Panc1 (cell line): Measurements from ENCODE around the gene NUDT3.

Experiments
- CTCF ChIP-seq: fragments of 450-650 bp; IDR thresholded peaks from 2 replicates; pipeline ENCODE4 v1.5.1; 2017; ENCODE audit warnings: mild to moderate bottlenecking
- SIN3A ChIP-seq: IDR thresholded peaks from 2 replicates; pipeline ENCODE4 v1.6.1; 2012; ENCODE audit warnings: low read depth, mild to moderate bottlenecking, low read length, moderate library complexity, borderline replicate concordance; ENCODE audit not compliant: insufficient read depth
- TCF7L2 ChIP-seq: IDR thresholded peaks from 2 replicates; pipeline ENCODE4 v1.6.1; 2011; ENCODE audit warnings: mild to moderate bottlenecking, low read depth, low read length, inconsistent platforms

- TF ChIP-seq TCF7L2 (no peak), CTCF (no peak), SIN3A (no peak)
These were observed 53.7 kb downstream of the NUDT3 start for GRCh38 chr6:34338811-34339210.
